Stimulated activated CD4-positive, alpha-beta T cell treated with anti-CD3 and anti-CD28 coated beads, Interleukin-2, amount 100 ng/mL, for 48 hours (primary cell): ENCODE results near the gene CCDC186.
"Not testable (repeated sequence)": the region's sequence is repeated elsewhere in the genome, so short reads cannot be mapped to it uniquely, and the experiment has no call there.

Experiments
- DNase-seq, 2 donors: peaks; one replicate each; pipeline ENCODE4 v3.0.0-alpha.2; 2020

The CCDC186 gene

DNA sequence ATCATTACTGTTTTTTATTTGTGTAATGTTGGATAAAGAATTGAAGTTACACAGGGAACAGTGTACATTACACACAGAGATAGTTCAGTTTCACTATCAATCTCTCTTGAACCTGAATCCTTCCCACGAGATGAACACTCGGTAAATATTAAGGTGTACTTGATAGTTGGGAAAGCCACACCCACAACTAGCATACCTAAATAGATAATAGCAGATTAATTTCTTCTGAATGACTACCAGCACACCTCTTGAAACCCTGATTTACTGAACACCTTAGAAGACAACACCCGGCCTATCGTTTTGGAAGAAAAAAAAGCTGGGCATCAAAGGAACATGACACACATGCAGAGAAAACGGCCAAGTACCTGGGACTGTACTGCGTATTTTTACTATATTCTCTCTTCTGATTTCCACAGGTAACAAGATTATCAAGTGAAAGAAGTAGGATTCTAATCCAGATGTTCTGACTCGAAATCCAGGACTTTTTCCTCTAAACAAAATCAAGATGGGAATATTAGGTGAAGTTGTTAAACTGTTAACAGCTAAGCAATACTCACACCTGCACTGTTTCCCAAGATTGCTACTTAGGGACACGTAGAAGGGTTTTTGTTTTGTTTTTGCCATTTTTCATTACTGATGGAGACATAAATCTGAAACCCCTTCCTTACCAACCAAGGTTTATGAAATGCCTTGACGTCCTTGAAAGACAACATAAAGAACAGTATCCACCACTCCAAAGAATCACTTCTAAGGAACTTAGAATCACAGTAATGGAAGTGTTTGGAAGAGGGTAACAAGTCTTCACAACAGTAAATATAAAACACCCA, 1.0 kb downstream of the CCDC186 start:
- DNase-seq = no peak

- no peak for DNase-seq
These were observed 1.8 kb downstream of the CCDC186 start for GRCh38 chr10:114172216-114172615.

DNA sequence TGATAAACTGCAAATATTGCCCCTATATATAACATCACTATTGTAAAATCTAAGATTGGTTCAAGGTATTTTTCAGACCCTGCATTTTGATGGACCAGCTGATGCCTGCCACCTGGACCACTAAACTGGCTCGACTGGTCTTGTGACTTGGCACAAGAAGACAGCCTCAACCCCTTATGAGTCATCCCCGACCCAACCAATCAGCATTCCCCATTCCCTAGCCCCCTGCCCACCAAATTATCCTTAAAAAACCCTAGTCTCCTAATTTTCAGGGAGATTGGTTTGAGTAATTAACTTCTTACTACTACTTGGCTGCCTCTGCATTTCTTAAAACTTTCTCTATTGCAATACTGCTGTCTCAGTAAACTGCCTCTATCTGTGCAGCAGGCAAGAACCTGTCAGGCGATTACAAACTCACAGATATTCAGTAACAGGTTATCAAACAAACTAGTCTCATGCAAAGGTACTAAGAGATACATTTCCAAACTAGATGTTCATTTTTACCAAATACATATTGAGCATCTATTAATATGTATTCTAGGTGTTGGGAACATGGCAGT, 5.5 kb downstream of the CCDC186 start:
- no peak for DNase-seq

DNA sequence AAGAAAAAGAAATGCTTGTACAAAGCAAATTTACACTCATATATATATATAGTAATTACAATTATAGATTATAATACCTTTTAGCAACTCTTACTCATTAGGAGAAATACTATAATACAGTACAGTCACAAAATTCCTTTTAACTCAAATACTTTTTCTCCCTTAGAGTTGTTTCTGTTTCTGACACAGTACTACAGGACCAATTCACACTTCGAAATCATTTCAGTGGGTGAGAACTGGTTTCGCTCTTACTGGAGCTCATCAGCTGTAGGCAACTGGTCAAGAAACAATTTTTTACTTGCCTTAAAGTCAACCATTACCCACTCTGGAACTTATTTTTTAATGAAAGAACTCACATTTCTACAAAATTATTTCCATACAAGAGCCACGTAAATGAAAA, 6.0 kb downstream of the CCDC186 start:
- no peak for DNase-seq

- no peak for DNase-seq
These were observed 7.5 kb downstream of the CCDC186 start for GRCh38 chr10:114166494-114166893.

GRCh38 chr10:114166043-114166442, 8.0 kb downstream of the CCDC186 start:
- no peak for DNase-seq

DNA sequence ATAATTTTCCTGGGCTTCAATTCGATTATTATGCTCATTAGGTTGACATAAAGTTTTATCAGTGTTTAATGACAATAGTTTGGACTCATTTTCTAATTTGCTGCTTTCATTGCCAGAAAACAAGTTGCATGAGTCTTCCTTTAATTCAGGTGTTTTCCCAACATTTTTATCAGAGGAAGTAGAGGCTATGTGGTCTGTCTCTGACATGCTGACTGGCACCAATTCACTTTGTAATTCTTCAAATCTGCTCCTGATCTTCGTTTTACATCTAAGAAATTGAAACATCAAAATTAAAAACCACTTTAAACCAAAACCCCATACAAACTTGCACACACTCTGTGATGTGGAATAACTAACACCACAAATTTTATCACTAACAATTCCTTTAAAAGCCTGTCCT, 10.9 kb downstream of the CCDC186 start:
- DNase-seq = no peak

- DNase-seq = no peak
These were observed 16.1 kb downstream of the CCDC186 start for GRCh38 chr10:114157912-114158311.

DNA sequence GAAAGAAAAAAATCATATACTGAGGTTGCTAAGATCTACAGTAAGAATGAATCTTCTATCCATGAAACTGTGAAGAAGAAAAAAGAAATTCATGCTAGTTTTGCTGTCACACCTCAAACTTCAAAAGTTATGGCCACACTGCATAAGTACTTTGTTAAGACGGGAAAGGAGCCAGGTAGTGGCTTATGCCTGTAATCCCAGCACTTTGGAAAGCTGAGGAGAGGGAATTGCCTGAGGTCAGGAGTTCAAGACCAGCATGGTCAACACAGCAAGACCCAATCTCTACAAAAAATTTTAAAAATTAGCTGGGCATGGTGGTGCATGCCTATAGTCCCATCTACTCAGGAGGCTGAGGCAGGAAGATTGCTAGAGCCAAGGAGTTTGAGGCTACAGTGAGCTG, 22.1 kb downstream of the CCDC186 start:
- DNase-seq = no peak

DNA sequence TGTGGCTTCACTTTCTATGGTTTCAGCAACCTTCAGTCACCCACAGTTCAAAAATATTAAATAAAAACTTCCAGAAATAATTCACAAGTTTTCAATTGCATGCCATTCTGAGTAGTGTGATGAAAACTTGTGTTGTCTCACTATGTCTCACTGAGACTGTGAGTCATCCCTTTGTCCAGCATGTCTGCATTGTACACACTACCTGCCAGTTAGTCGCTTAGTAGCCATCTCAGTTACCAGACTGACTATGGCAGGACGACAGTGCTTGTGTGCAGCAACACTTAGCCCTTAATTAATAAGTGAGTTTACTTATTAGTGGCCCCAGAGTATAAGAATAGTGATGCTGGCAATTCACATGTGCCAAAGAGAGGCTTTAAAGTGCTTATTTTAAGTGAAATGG, 22.5 kb downstream of the CCDC186 start:
- DNase-seq = no peak

DNA sequence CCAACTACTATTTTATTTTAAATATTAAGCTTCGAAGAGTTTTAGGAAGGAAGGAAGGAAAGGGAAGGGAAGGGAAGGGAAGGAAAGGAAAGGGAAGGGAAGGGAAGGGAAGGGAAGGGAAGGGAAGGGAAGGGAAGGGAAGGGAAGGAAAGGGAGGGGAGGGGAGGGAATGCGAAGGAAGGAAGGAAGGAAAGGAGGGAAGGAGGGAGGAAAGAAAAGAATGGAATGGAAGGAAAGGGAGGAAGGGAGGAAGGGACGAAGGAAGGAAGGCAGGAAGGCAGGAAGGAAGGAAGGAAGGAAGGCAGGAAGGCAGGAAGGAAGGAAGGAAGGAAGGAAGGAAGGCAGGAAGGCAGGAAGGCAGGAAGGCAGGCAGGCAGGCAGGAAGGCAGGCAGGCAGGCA, 24.5 kb downstream of the CCDC186 start:
- DNase-seq = not testable (repeated sequence)

- no peak for DNase-seq
These were observed 30.8 kb downstream of the CCDC186 start for GRCh38 chr10:114143160-114143559.

GRCh38 chr10:114142018-114142417, 32.0 kb downstream of the CCDC186 start:
- no peak for DNase-seq

- DNase-seq = not testable (repeated sequence)
These were observed 33.2 kb downstream of the CCDC186 start for GRCh38 chr10:114140827-114141226.

DNA sequence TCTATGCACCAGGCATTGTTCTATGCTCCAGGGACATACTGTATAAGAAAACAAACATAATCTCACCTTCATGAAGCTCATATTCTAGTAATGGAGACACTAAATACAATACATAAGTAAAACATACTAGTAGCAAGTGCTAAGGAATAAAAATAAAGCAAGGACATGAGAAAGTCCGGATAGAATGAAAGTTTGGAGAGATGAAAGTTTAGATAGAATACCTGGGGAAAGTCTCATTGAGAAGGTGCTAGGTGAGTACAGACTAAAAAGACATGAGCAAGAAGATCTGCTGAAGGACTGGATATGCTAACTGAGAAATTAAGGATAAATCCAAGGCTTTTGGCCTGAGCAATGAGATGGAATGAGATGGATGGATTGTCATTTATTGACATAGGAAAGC, 34.0 kb downstream of the CCDC186 start:
- DNase-seq = no peak

GRCh38 chr10:114138581-114138980, 35.4 kb downstream of the CCDC186 start:
- DNase-seq = no peak

- DNase-seq = no peak
These were observed 38.5 kb downstream of the CCDC186 start for GRCh38 chr10:114135476-114135875.

DNA sequence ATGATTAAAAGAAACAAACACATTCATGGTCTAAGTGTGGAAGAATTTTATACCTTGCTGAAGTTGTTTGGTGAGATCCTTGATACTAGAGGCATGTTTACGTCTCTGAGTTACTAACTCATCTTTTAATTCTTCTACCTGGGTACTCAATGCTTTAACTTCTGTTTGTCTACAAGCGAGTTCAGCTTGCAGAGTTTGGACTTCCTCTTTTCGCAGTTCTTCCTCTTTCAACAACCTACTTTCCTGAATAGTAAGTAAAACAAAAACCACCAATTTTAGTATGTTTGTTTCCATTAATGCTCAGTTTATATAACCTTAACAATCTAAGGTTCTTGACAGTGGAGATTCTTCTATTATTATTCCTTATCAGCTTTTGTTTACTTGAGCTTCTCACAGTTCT, 42.9 kb downstream of the CCDC186 start:
- DNase-seq = no peak

DNA sequence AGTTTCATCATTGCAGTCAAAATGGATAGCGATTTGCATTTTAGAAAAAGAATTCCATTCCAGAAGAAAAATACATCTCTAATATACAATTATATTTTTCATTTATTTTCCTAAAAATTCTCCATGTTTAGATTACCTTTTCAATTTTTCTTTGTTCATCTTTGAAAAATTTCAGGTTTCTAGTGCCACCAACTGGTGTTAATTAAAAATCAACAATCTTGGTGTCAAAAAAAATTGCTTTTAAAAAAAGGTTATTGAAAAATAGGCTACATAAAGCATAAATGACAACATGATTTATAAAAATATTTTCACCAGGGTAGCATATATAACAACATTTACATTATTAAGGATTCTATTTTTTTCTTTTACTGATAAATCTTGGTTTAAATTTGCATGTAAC, 53.0 kb downstream of the CCDC186 start:
- no peak for DNase-seq

DNA sequence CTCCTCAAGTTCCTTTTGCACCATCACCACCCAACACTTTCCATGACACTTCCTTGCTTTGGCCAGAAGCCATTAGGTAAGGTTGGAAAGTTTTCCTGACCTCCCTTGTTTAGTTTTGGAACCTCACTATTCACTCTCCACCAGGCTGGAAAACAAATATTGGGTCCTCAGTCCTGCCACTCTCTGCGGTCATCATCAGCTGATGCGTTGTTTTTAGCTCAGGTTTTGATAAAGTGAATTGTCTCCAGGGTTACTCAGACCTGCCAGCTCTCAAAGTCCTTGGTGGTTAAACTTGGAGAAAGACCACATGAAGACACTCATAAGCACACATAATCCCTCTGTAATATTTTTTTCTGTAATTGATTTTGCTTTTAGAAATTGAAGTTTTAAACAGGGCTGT, 55.5 kb downstream of the CCDC186 start:
- DNase-seq = no peak

GRCh38 chr10:114117728-114118127, 56.3 kb downstream of the CCDC186 start:
- no peak for DNase-seq

- no peak for DNase-seq
These were observed 58.1 kb downstream of the CCDC186 start for GRCh38 chr10:114115661-114116445.

DNA sequence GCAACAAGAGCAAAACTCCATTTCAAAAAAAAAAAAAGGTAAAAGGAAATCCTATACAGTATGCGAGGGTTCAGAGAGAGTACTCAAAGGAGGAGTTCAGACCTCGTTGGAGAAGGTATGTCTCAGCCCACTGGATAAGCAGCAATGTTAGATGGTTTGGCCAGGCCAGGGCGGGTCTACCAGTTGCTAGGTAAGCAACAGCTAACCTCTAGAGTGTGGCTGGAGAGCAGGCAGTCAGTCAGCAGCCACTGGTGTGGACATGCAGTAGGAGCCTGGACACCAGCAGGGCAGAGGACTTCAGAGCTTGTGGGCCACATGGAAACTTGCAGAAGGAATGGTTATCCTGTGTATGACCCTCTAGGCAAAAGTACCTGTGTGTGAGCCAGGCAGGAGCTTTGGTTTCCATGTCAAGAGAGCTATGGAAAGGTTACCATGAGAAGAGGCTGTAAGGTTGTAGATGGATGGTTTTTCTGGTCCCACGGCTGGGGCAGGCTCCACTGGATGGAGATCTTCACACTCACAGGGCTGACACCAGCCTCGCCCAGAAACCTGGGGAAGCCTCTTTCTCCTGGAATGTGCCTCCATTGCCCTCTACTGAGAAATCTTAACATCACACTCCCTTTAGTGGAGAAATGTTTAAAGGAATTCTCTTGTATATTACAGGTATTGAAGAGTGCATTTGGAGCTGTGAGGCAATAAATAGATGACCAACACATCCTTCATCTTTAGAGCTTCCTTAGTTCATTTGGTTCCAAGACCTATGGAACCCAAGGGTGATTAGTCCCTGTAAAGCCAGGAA, 63.6 kb downstream of the CCDC186 start:
- DNase-seq = no peak
